ENCODE results near the gene ACVR1B.

DNA sequence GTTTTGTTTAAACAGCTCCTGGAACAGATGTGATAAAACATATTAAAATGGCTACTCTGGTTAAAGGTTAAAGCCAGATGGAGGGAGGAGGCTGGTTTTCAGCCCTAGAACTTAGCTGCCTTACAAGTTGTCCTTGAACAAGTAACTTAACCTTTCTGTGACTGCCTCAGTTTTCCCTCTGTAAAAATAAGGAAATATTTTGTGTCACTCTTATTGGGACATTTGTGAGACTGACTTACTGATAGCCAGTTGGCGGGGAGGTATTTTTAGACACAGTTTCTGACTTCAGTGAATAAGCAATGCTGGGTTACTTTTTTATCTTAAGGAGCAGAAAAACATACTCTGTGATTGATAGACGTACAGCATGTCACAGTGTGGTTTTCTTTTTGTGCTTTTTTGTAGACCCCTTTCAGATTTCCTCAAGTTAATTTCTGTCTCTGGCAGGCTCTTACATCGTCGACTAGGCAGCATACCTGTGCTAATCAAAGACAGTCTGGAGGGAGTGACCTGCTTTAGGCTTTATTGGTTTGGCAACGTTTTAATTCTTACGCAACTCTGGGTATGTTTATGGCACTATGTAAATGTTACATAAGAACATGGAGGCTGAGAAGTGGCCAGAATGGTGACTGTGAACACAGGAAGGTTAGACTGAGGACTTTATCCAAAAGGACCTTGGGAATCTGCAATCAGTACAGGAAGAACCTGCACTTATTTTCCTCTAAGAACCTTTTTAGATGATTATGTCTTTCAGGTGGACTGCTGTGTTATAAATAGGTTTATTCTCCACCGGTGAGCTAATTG lies 3.3 kb downstream of the ACVR1B start:
- TF ChIP-seq POLR2AphosphoS5 (IDR thresholded peaks at IDR 0.05), result no peak
- TF ChIP-seq, protein P1, sequence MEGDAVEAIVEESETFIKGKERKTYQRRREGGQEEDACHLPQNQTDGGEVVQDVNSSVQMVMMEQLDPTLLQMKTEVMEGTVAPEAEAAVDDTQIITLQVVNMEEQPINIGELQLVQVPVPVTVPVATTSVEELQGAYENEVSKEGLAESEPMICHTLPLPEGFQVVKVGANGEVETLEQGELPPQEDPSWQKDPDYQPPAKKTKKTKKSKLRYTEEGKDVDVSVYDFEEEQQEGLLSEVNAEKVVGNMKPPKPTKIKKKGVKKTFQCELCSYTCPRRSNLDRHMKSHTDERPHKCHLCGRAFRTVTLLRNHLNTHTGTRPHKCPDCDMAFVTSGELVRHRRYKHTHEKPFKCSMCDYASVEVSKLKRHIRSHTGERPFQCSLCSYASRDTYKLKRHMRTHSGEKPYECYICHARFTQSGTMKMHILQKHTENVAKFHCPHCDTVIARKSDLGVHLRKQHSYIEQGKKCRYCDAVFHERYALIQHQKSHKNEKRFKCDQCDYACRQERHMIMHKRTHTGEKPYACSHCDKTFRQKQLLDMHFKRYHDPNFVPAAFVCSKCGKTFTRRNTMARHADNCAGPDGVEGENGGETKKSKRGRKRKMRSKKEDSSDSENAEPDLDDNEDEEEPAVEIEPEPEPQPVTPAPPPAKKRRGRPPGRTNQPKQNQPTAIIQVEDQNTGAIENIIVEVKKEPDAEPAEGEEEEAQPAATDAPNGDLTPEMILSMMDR (IDR thresholded peaks at IDR 0.05 in 8 of 11, conservative IDR thresholded peaks at IDR 0.05 in 3 of 11), result no peak

Measured in spleen (tissue), 7 donors.